Body of pancreas (tissue), 4 donors: ENCODE results near the gene CCDC188.

Experiments
- CTCF ChIP-seq, 7 experiments: fragments of 450-650 bp in 4 of 7; fragments of 200-600 bp in 3 of 7; sonication (generic) in 3 of 7; IDR thresholded peaks; one replicate each; pipeline ENCODE4 v1.5.1; 2016 to 2019; ENCODE audit warnings: antibody characterized with exemption in 7 of 7
- POLR2A ChIP-seq, 3 donors: fragments of 450-650 bp; IDR thresholded peaks; one replicate each; pipeline ENCODE4 v1.6.1; 2016; ENCODE audit warnings: antibody characterized with exemption in 3 of 3, mild to moderate bottlenecking in 2 of 3

DNA sequence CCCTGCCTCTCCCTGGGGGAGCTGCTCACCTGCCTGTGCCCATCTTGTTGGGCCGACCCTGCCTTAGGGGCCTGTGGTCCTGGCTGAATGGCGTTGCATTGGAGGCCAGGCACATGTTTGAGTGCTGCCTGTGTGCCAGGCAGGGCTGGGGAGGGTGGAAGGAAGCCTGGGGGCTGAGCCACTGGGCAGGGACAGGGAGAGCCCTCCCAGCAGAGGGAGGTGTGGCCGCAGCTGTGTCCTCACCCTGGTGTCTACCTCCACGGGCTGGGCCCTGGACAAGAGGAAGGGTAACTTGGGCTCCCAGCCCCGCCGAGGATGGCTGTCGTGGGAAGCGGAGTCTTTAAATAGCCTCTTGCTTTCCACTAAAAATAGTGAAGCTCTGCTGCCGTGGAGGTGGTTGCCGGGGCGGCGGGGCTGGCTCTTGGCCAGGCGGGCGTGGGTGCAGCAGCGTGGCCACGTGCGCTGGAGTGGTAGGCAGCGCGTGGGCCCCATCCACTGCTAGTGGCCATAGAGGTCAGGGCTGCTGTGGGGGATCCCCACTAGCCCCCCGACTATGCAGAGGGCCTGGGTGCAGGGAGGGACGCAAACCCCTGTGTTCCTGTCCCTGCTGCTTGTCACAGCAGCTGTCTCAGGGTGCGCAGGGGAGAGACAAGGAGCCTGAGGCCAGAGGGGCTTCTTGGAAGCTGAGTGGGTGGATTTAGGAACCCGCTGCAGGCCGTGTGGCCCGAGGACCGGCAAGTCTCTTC lies 13.0 kb downstream of the CCDC188 start:
- TF ChIP-seq POLR2A (IDR thresholded peaks at IDR 0.05) (no peak), CTCF (IDR thresholded peaks at IDR 0.05) (no peak)
